ENCODE data around the gene METTL16. TPM values are rescaled to one million over a fixed set of nuclear protein-coding genes. Genes with fewer than 3 reads are reported as not detected.

METTL16 gene
- total RNA-seq, 4 donors from 2014 or later: 25.1 to 118 (median 49.3) TPM

- H3K4me1 ChIP-seq: no peaks in the 10 kb centered on the region
- H3K36me3 ChIP-seq: no peaks in the 10 kb centered on the region
- intact Hi-C loops (cut with DNase I; ENCODE audit: low total_unique reads): no loop called here
- DNase-seq: no peak
- no peak for TF ChIP-seq POLR2A (IDR thresholded peaks at IDR 0.05)
- no peak for TF ChIP-seq CTCF (IDR thresholded peaks at IDR 0.05)
- no peak overlapping the region for H3K27ac ChIP-seq
- H3K9me3 ChIP-seq: no peaks in the 10 kb centered on the region
- H3K27me3 ChIP-seq: no peaks in the 10 kb centered on the region
- no peak overlapping the region for H3K4me3 ChIP-seq
These were observed 84.5 kb downstream of the METTL16 start for GRCh38 chr17:2427215-2427614.

- DNase-seq: no peak
- TF ChIP-seq CTCF (IDR thresholded peaks at IDR 0.05) (no peak), POLR2A (IDR thresholded peaks at IDR 0.05) (no peak)
- H3K9me3 ChIP-seq: no peaks in the 10 kb centered on the region
- H3K27ac ChIP-seq: no peak overlapping the region
- H3K4me3 ChIP-seq: no peak overlapping the region
- H3K27me3 ChIP-seq: no peaks in the 10 kb centered on the region
- intact Hi-C loops (cut with DNase I; ENCODE audit: low total_unique reads): no loop called here
- no peaks in the 10 kb centered on the region for H3K36me3 ChIP-seq
- no peaks in the 10 kb centered on the region for H3K4me1 ChIP-seq
These were observed 88.4 kb downstream of the METTL16 start for GRCh38 chr17:2423271-2423670.

DNA sequence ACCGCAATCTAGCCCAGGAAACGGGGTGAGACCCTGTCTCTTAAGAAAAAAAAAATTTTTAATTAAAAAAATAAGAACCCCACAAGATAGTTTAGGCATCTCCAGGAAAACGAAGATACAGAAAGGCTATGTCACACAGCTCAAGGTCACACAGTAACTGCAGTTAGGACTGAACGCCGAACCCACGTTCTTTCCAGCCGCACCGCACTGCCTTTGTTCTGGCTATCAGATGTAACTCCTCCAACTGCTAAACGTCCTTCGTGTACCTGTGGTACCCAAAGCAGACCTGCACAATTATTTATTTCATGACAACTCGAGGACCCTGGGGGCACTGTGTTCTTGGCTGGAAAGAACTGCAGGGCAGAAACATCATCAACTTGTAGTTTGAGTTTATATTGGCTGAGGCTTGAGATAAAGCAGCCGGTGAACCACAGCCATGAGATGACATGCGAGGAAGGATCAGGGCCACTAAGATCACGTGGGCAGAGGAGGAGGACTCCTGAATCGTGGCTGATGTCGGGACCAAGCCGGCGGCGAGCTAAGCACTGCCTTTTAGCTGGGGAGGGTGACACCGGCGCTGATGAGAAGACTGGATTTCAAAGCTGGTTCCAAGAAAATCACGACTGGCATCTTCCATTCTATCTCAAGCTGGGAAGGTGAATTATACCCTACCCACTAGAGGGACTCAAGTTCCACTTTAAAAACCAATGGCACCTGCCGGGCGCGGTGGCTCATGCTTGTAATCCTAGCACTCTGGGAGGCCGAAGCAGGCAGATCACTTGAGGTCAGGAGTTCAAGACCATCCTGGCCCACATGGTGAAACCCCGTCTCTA is 90.2 kb downstream of the METTL16 start:
- Histone ChIP-seq H3K27me3 (no peaks in the 10 kb centered on the region), H3K4me1 (no peaks in the 10 kb centered on the region), H3K36me3 (no peaks in the 10 kb centered on the region), H3K9me3 (no peaks in the 10 kb centered on the region), H3K27ac (no peak overlapping the region), H3K4me3 (no peak overlapping the region)
- intact Hi-C loops (cut with DNase I; ENCODE audit: low total_unique reads): no loop called here
- TF ChIP-seq POLR2A (IDR thresholded peaks at IDR 0.05): no peak
- TF ChIP-seq CTCF (IDR thresholded peaks at IDR 0.05): no peak
- DNase-seq: no peak

GRCh38 chr17:2420176-2420575 is 91.5 kb downstream of the METTL16 start:
- Histone ChIP-seq H3K4me1 (no peaks in the 10 kb centered on the region), H3K9me3 (no peaks in the 10 kb centered on the region), H3K36me3 (no peaks in the 10 kb centered on the region), H3K27me3 (no peaks in the 10 kb centered on the region), H3K27ac (no peak overlapping the region), H3K4me3 (no peak overlapping the region)
- TF ChIP-seq CTCF (IDR thresholded peaks at IDR 0.05) (no peak), POLR2A (IDR thresholded peaks at IDR 0.05) (no peak)
- intact Hi-C loops (cut with DNase I; ENCODE audit: low total_unique reads): no loop called here
- DNase-seq: no peak

DNA sequence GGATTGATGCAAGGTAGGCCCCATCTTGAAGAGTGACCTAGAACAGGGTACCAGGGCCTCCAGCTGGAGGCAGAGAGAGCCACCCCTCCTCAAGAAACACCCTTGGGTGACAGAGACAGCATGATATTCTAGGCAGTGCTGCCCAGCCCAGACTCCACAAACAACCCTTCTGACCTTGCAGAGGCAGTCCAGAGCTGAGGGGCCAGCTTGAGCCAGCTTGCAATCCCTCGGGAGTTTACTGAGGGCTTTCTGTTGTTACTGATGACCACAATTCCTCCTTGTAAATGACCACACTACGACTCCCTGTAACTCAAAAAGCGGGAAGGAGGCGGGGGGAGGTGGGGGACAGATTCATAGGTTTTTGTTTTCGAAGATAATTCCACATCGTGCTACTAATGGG is 92.2 kb downstream of the METTL16 start:
- Histone ChIP-seq H3K27me3 (no peaks in the 10 kb centered on the region), H3K27ac (no peak overlapping the region), H3K4me3 (no peak overlapping the region), H3K36me3 (no peaks in the 10 kb centered on the region), H3K4me1 (no peaks in the 10 kb centered on the region), H3K9me3 (no peaks in the 10 kb centered on the region)
- no peak for TF ChIP-seq POLR2A (IDR thresholded peaks at IDR 0.05)
- no peak for TF ChIP-seq CTCF (IDR thresholded peaks at IDR 0.05)
- DNase-seq: no peak
- intact Hi-C loops (cut with DNase I; ENCODE audit: low total_unique reads): no loop called here

Measured in uterus (tissue), 4 donors.